H9 (cell line): ENCODE results near the gene FAM53A. TPM values are rescaled to one million over a fixed set of nuclear protein-coding genes. Genes with fewer than 3 reads are reported as not detected.

Experiments used
- DNase-seq: peaks from one replicate; pipeline ENCODE4 v3.0.0-alpha.2; 2017
- H2AFZ ChIP-seq: one replicate; pipeline ENCODE4 v1.6.1; 2013; ENCODE audit warnings: mild to moderate bottlenecking, low read length, control low read depth, moderate library complexity
- H2AK5ac ChIP-seq: 2 replicates; pipeline ENCODE4 v1.6.1; 2013; ENCODE audit warnings: low read length, control low read depth, mixed read lengths; ENCODE audit not compliant: insufficient read length
- H2BK120ac ChIP-seq: one replicate; pipeline ENCODE4 v1.6.1; 2013; ENCODE audit warnings: low read depth, mild to moderate bottlenecking, low read length, control low read depth, inconsistent platforms; ENCODE audit not compliant: poor library complexity, severe bottlenecking
- H2BK12ac ChIP-seq: 2 replicates; pipeline ENCODE4 v1.6.1; 2013; ENCODE audit warnings: low read length, control low read depth, mixed read lengths, low read depth; ENCODE audit not compliant: insufficient read length
- H2BK15ac ChIP-seq: 2 replicates; pipeline ENCODE4 v1.6.1; 2013; ENCODE audit warnings: low read depth, low read length, control low read depth
- H2BK20ac ChIP-seq: one replicate; pipeline ENCODE4 v1.6.1; 2013; ENCODE audit warnings: low read depth, mild to moderate bottlenecking, low read length, control low read depth, inconsistent platforms; ENCODE audit not compliant: poor library complexity, severe bottlenecking
- H2BK5ac ChIP-seq: 2 replicates; pipeline ENCODE4 v1.6.1; 2013; ENCODE audit warnings: low read length, control low read depth, mixed read lengths; ENCODE audit not compliant: insufficient read length
- H3K14ac ChIP-seq: 2 replicates; pipeline ENCODE4 v1.6.1; 2013; ENCODE audit warnings: low read length, control low read depth; ENCODE audit not compliant: insufficient read depth
- H3K18ac ChIP-seq: 2 replicates; pipeline ENCODE4 v1.6.1; 2013; ENCODE audit warnings: low read depth, mild to moderate bottlenecking, mixed read lengths, low read length, control low read depth; ENCODE audit not compliant: insufficient read length
- H3K23ac ChIP-seq: 2 replicates; pipeline ENCODE4 v1.6.1; 2013; ENCODE audit warnings: low read length, control low read depth, mixed read lengths, low read depth; ENCODE audit not compliant: insufficient read length
- H3K23me2 ChIP-seq: 2 replicates; pipeline ENCODE4 v1.6.1; 2013; ENCODE audit warnings: low read depth, mild to moderate bottlenecking, mixed read lengths, low read length, control low read depth; ENCODE audit not compliant: insufficient read length, poor library complexity, severe bottlenecking
- H3K27ac ChIP-seq: 2 replicates; pipeline ENCODE4 v1.5.1; 2013; ENCODE audit warnings: low read length, control low read depth, mixed read lengths, low read depth; ENCODE audit not compliant: insufficient read length
- H3K27me3 ChIP-seq: 2 replicates; pipeline ENCODE4 v1.6.1; 2013; ENCODE audit warnings: low read length, control low read depth, inconsistent platforms; ENCODE audit not compliant: insufficient read depth
- H3K4ac ChIP-seq: 2 replicates; pipeline ENCODE4 v1.6.1; 2013; ENCODE audit warnings: low read depth, mild to moderate bottlenecking, control low read depth, inconsistent platforms, low read length, moderate library complexity
- H3K4me1 ChIP-seq: 2 replicates; pipeline ENCODE4 v1.6.1; 2013; ENCODE audit warnings: low read length, control low read depth, inconsistent platforms; ENCODE audit not compliant: insufficient read depth
- H3K4me2 ChIP-seq: 2 replicates; pipeline ENCODE4 v1.6.1; 2013; ENCODE audit warnings: low read length, control low read depth, mixed read lengths; ENCODE audit not compliant: insufficient read length, insufficient read depth
- H3K56ac ChIP-seq: 2 replicates; pipeline ENCODE4 v1.6.1; 2013; ENCODE audit warnings: low read depth, mild to moderate bottlenecking, mixed read lengths, low read length, control low read depth; ENCODE audit not compliant: insufficient read length
- H3K79me1 ChIP-seq: 2 replicates; pipeline ENCODE4 v1.6.1; 2013; ENCODE audit warnings: low read depth, mild to moderate bottlenecking, moderate library complexity, low read length, control low read depth, inconsistent platforms; ENCODE audit not compliant: insufficient read depth, poor library complexity, severe bottlenecking
- H3K79me2 ChIP-seq: 2 replicates; pipeline ENCODE4 v1.6.1; 2013; ENCODE audit warnings: low read length, control low read depth, inconsistent platforms; ENCODE audit not compliant: insufficient read depth
- H3K9ac ChIP-seq: 2 replicates; pipeline ENCODE4 v1.6.1; 2013; ENCODE audit warnings: low read length, control low read depth, mixed read lengths; ENCODE audit not compliant: insufficient read length; ENCODE audit errors: extremely low read depth
- H3K9me3 ChIP-seq: one replicate; pipeline ENCODE4 v1.6.1; 2013; ENCODE audit warnings: low read depth, low read length, inconsistent platforms; ENCODE audit not compliant: control insufficient read depth
- H3T11ph ChIP-seq: one replicate; pipeline ENCODE4 v1.6.1; 2013; ENCODE audit warnings: mild to moderate bottlenecking, low read length, control low read depth, inconsistent platforms
- H4K20me1 ChIP-seq: one replicate; pipeline ENCODE4 v1.6.1; 2013; ENCODE audit not compliant: control insufficient read depth, insufficient read length, insufficient read depth
- H4K5ac ChIP-seq: 2 replicates; pipeline ENCODE4 v1.6.1; 2013; ENCODE audit warnings: low read depth, mild to moderate bottlenecking, mixed read lengths, low read length, control low read depth; ENCODE audit not compliant: insufficient read length
- H4K8ac ChIP-seq: replicated peaks from 2 replicates; pipeline ENCODE4 v1.6.1; 2013; ENCODE audit warnings: low read length, control low read depth, mixed read lengths, low read depth; ENCODE audit not compliant: insufficient read length
- H4K91ac ChIP-seq: 2 replicates; pipeline ENCODE4 v1.6.1; 2013; ENCODE audit warnings: low read depth, mild to moderate bottlenecking, moderate library complexity, mixed read lengths, low read length, control low read depth; ENCODE audit not compliant: insufficient read length
- H3K27ac Mint-ChIP-seq, 3 experiments: 2 replicates in 2 of 3; 3 replicates in 1 of 3; pipeline ENCODE4 v1.8.0; 2020 to 2021; ENCODE audit warnings: mixed read lengths in 3 of 3, mild to moderate bottlenecking in 1 of 3, moderate library complexity in 1 of 3
- H3K27me3 Mint-ChIP-seq: 2 replicates; pipeline ENCODE4 v1.8.0; 2021; ENCODE audit warnings: low read depth, mild to moderate bottlenecking, moderate library complexity, mixed read lengths
- H3K36me3 Mint-ChIP-seq, 3 experiments: 2 replicates in 2 of 3; 3 replicates in 1 of 3; pipeline ENCODE4 v1.8.0; 2020 to 2021; ENCODE audit warnings: low read depth in 3 of 3, mixed read lengths in 3 of 3; ENCODE audit not compliant: insufficient read depth in 1 of 3
- H3K4me1 Mint-ChIP-seq, 2 experiments: 2 replicates each; pipeline ENCODE4 v1.8.0; 2020; ENCODE audit warnings: mixed read lengths in 2 of 2
- H3K4me3 Mint-ChIP-seq, 2 experiments: 2 replicates in 1 of 2; 3 replicates in 1 of 2; pipeline ENCODE4 v1.8.0; 2020 to 2021; ENCODE audit warnings: mild to moderate bottlenecking in 2 of 2, mixed read lengths in 2 of 2, moderate library complexity in 1 of 2
- H3K9me3 Mint-ChIP-seq, 2 experiments: 2 replicates in 1 of 2; 3 replicates in 1 of 2; pipeline ENCODE4 v1.8.0; 2020; ENCODE audit warnings: mild to moderate bottlenecking in 2 of 2, mixed read lengths in 2 of 2, moderate library complexity in 1 of 2
- CTCF ChIP-seq: fragments of 200-600 bp; sonication (generic); conservative IDR thresholded peaks from 3 replicates; pipeline ENCODE4 v1.8.0; 2021; ENCODE audit warnings: antibody characterized with exemption, mild to moderate bottlenecking
- WGBS: extraction: QIAGEN DNeasy Blood & Tissue Kit; methylation state at CpG from one replicate; pipeline ENCODE4 v1.1.7; 2013; ENCODE audit warnings: missing lambda C conversion rate, low lambda C conversion rate, mixed read lengths; ENCODE audit not compliant: insufficient read length; ENCODE audit errors: extremely low coverage; 5-methylcytosine and 5-hydroxymethylcytosine counted together
- total RNA-seq: library from RNA; stranded (reverse); gene quantifications from 2 replicates; pipeline ENCODE4 v1.2.1, GENCODE V29; 2021

FAM53A gene
- total RNA-seq, 1 experiment from 2014 or later, result 2.4 TPM

- no peak overlapping the region for H3K4ac ChIP-seq
- no peak overlapping the region for H3K18ac ChIP-seq
- no peak overlapping the region for H3K27ac ChIP-seq
- WGBS, result no CpG with 5 or more reads among the region's 11 CpGs
- no peaks in the 10 kb centered on the region for H4K20me1 ChIP-seq
- Mint-ChIP-seq H3K27me3 (peaks cover 2% of the 10 kb centered on the region), H3K4me1 (peaks cover 7 to 15% of the 10 kb centered on the region in 2 experiments), H3K4me3 (no peak overlapping the region), H3K27ac (no peak overlapping the region; a peak in 1 of 7 replicates), H3K36me3 (0 out of 7 replicates have a peak, but pooled peaks cover 0 to 2% (median 0%) of the 10 kb centered on the region in 3 experiments), H3K9me3 (no peaks in the 10 kb centered on the region)
- no peak overlapping the region for H4K5ac ChIP-seq
- H3K23me2 ChIP-seq, result no peaks in the 10 kb centered on the region
- H3K23ac ChIP-seq, result no peak overlapping the region
- no peak overlapping the region for H3K4me2 ChIP-seq
- no peak overlapping the region; the same call in 1 of the 2 replicates for H3K14ac ChIP-seq
- H3K56ac ChIP-seq, result no peak overlapping the region
- no peak overlapping the region for H2AFZ ChIP-seq
- no peak overlapping the region for H4K91ac ChIP-seq
- no peak overlapping the region for H2BK20ac ChIP-seq
- no peak overlapping the region for H2BK12ac ChIP-seq
- no peak for TF ChIP-seq CTCF
- no peaks in the 10 kb centered on the region for H3K79me1 ChIP-seq
- H3K9me3 ChIP-seq, result no peaks in the 10 kb centered on the region
- no peak overlapping the region for H2BK5ac ChIP-seq
- H3K79me2 ChIP-seq, result no peaks in the 10 kb centered on the region
- H4K8ac ChIP-seq, result no peak overlapping the region
- H2AK5ac ChIP-seq, result no peak overlapping the region
- H3K9ac ChIP-seq, result no peak overlapping the region
- H2BK15ac ChIP-seq, result no peak overlapping the region
- no peaks in the 10 kb centered on the region for H3K4me1 ChIP-seq
- H2BK120ac ChIP-seq, result no peak overlapping the region
- DNase-seq, result no peak
- H3T11ph ChIP-seq, result no peak overlapping the region
- H3K27me3 ChIP-seq, result no peaks in the 10 kb centered on the region
These were observed 13.8 kb downstream of the FAM53A start for GRCh38 chr4:1670279-1670678.
